Parathyroid adenoma (tissue), 2 donors: ENCODE data around the gene ZGRF1.
"Not testable (repeated sequence)": the region's sequence is repeated elsewhere in the genome, so short reads cannot be mapped to it uniquely, and the experiment has no call there.

ENCODE experiments used
- H2AFZ ChIP-seq: fragments of 300-600 bp; sonication (generic); one replicate; pipeline ENCODE4 v1.7.0; 2017; ENCODE audit warnings: antibody characterized with exemption, mild to moderate bottlenecking
- H3K27ac ChIP-seq: fragments of 300-600 bp; sonication (generic); one replicate; pipeline ENCODE4 v1.7.0; 2017
- H3K27me3 ChIP-seq: fragments of 300-600 bp; sonication (generic); one replicate; pipeline ENCODE4 v1.7.0; 2017; ENCODE audit warnings: low read length; ENCODE audit not compliant: control insufficient read depth, insufficient read depth
- H3K36me3 ChIP-seq: fragments of 300-600 bp; sonication (generic); one replicate; pipeline ENCODE4 v1.7.0; 2017; ENCODE audit warnings: low read length; ENCODE audit not compliant: control insufficient read depth, insufficient read depth
- H3K4me1 ChIP-seq: fragments of 300-600 bp; sonication (generic); one replicate; pipeline ENCODE4 v1.7.0; 2017; ENCODE audit warnings: control low read depth
- H3K4me2 ChIP-seq: fragments of 300-600 bp; sonication (generic); one replicate; pipeline ENCODE4 v1.7.0; 2017; ENCODE audit warnings: low read length
- H3K4me3 ChIP-seq: fragments of 300-600 bp; sonication (generic); one replicate; pipeline ENCODE4 v1.7.0; 2017; ENCODE audit warnings: low read depth, low read length
- H3K79me2 ChIP-seq: fragments of 300-600 bp; sonication (generic); one replicate; pipeline ENCODE4 v1.7.0; 2017; ENCODE audit warnings: control low read depth
- H3K9ac ChIP-seq: fragments of 300-600 bp; sonication (generic); one replicate; pipeline ENCODE4 v1.7.0; 2017; ENCODE audit warnings: mild to moderate bottlenecking
- H3K9me3 ChIP-seq: fragments of 300-600 bp; sonication (generic); one replicate; pipeline ENCODE4 v1.7.0; 2017; ENCODE audit warnings: low read length; ENCODE audit not compliant: control insufficient read depth
- TF ChIP-seq, protein P1 (sequence below): fragments of 300-600 bp; sonication (generic); IDR thresholded peaks from one replicate; pipeline ENCODE4 v1.7.0; 2017; ENCODE audit warnings: antibody characterized with exemption, mild to moderate bottlenecking
- donor health status: primary hyperparathyroidism.

ZGRF1 gene

DNA sequence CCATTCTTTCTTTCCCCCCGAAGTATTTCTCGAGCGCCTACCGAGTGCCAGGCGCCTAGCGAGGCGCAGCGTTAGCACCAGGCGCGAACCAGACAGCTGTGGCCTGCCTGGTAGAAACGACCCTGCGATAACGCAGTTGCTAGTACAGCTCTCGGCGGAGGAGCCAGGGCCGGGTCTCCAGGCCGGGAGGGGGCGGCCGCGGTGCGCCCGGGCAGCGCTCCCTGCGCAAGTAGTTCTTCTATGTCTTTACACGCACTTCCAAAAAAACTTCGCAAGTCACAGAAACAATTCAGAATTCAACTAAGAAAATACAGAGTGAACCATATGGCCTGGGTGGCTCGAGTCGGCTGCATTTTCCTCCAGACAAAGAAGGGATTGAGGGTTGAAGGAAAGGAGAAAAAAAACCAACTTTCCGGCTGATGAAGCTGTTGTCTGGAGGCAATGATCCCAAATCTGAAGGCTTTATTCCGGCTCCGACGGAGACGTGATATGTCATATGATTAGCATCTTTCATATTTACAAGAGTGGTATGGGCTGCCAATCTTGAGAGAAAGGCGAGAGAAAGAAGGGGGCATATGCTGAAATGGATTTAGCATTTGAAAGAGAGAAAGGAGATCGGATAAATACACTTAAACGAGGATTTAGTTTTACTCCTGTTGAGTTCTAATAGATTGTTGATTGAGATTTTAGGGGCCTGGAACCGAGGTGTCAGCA, 113.5 kb downstream of the ZGRF1 start:
- H3K9me3 ChIP-seq, result peaks cover under 1% of the 10 kb centered on the region
- no peak overlapping the region for H3K27ac ChIP-seq
- H3K36me3 ChIP-seq, result no peaks in the 10 kb centered on the region
- no peak overlapping the region for H3K4me2 ChIP-seq
- H3K9ac ChIP-seq, result no peak overlapping the region
- TF ChIP-seq, protein P1, sequence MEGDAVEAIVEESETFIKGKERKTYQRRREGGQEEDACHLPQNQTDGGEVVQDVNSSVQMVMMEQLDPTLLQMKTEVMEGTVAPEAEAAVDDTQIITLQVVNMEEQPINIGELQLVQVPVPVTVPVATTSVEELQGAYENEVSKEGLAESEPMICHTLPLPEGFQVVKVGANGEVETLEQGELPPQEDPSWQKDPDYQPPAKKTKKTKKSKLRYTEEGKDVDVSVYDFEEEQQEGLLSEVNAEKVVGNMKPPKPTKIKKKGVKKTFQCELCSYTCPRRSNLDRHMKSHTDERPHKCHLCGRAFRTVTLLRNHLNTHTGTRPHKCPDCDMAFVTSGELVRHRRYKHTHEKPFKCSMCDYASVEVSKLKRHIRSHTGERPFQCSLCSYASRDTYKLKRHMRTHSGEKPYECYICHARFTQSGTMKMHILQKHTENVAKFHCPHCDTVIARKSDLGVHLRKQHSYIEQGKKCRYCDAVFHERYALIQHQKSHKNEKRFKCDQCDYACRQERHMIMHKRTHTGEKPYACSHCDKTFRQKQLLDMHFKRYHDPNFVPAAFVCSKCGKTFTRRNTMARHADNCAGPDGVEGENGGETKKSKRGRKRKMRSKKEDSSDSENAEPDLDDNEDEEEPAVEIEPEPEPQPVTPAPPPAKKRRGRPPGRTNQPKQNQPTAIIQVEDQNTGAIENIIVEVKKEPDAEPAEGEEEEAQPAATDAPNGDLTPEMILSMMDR, result no peak
- H3K4me1 ChIP-seq, result no peaks in the 10 kb centered on the region
- no peak overlapping the region for H2AFZ ChIP-seq
- H3K79me2 ChIP-seq, result no peaks in the 10 kb centered on the region
- peak overlapping the region; percentile 1 for H3K4me3 ChIP-seq
- H3K27me3 ChIP-seq, result peaks cover 31% of the 10 kb centered on the region

DNA sequence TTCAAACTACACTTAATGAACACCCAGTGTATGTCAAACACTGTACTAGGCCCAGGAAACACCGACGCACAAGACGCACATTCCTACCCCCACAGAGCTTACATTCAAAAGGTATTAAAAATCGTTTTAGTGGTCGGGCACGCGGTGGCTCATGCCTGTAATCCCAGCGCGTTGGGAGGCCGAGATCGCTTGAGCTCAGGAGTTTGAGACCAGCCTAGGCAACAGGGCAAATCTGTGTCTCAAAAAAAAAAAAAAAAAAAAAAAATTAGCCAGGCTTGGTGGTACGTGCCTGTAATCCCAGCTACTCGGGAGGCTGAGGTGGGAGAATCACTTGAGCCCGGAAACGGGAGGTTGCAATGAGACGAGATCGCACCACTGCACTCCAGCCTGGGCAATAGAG, 114.3 kb downstream of the ZGRF1 start:
- not testable (repeated sequence) for H2AFZ ChIP-seq, H3K27ac ChIP-seq, H3K36me3 ChIP-seq, H3K4me1 ChIP-seq, H3K4me3 ChIP-seq, H3K79me2 ChIP-seq, H3K9me3 ChIP-seq, H3K4me2 ChIP-seq, H3K9ac ChIP-seq
- peaks cover 38% of the 10 kb centered on the region for H3K27me3 ChIP-seq

DNA sequence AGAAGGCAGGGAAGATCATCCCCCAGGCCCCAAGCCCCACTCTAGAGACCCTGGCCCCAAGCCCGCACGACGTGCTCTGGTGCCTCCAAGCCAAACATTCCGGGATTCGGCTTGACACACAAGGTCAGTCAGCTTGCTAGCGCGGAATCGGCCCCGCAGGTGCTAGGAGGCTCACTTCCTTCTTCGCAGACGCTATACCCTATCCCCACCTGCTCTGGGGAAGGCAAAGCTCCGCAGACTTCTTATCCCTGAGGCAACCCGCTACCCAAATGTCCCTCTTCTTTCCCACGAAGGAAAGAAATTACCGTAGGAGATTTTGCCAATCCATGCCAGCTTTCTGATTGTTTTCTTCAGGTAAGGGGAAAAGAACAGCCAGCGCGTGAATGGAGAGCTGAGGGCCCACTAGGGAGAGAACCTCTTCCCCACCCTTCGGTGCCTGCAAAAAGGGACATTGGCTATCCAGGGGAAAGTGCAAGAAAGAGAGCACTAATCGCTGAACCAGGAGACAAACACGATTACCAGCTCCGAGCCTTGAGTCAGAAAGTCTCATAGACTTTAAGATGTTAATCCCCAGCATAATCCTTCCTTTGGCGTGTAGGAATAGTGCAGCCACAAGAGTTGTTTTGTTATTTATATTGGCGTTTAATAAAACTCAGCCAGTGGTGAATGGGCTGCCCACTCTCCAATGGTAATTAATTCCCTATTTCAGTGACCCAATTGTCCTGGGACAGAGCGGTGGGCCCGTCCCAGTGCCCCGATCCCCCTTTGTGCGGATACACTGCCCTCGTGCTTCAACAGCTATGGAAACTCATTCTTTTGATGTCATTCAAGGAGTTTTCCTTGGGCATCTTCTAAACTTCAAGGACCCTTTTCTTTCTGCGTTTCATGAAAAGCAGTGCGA, 115.3 kb downstream of the ZGRF1 start:
- H3K79me2 ChIP-seq, result no peaks in the 10 kb centered on the region
- H3K9me3 ChIP-seq, result peaks cover 5% of the 10 kb centered on the region
- no peak overlapping the region for H3K27ac ChIP-seq
- H3K4me1 ChIP-seq, result no peaks in the 10 kb centered on the region
- H3K9ac ChIP-seq, result no peak overlapping the region
- no peak overlapping the region for H3K4me3 ChIP-seq
- no peak overlapping the region for H3K4me2 ChIP-seq
- no peak overlapping the region for H2AFZ ChIP-seq
- H3K27me3 ChIP-seq, result peaks cover 42% of the 10 kb centered on the region
- TF ChIP-seq, protein P1, result no peak
- H3K36me3 ChIP-seq, result no peaks in the 10 kb centered on the region

DNA sequence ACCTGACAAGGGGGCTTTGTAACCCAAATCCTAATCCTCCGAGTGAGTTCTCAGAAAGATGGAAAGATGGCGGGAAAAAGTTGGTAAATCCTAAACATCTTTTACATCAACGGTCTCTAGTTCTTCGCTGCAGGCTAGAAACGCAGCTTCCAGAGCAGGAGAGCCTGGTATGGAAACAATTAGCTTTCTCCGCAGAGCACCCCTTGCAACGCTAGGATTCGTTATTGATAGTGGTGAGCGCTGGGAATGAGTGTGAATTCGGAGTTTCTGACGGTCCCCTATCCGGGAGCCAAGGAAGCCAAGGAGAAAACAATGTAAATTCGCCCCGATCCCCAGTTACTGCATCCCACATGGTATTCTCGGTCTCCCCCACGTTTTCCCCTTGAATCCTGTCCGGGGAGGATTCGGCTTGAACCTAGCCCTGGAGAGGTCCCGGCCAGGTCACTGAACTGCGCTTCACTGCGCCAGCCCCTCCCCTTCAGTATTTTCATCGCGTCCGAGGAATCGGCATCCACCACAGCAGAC, 116.0 kb downstream of the ZGRF1 start:
- H3K27ac ChIP-seq, result no peak overlapping the region
- H3K79me2 ChIP-seq, result no peaks in the 10 kb centered on the region
- peaks cover 5% of the 10 kb centered on the region for H3K9me3 ChIP-seq
- H3K9ac ChIP-seq, result no peak overlapping the region
- peaks cover 42% of the 10 kb centered on the region for H3K27me3 ChIP-seq
- no peaks in the 10 kb centered on the region for H3K36me3 ChIP-seq
- no peak overlapping the region for H3K4me2 ChIP-seq
- H2AFZ ChIP-seq, result no peak overlapping the region
- no peak overlapping the region for H3K4me3 ChIP-seq
- H3K4me1 ChIP-seq, result no peaks in the 10 kb centered on the region
- TF ChIP-seq, protein P1, result no peak
